ENCODE data around the gene ACTRT2.

The ACTRT2 gene

GRCh38 chr1:3033040-3033789, 11.9 kb downstream of the ACTRT2 start:
- DNase-seq, result no peak

- no peak for DNase-seq
These were observed 12.5 kb downstream of the ACTRT2 start for GRCh38 chr1:3033790-3034090.

- DNase-seq, result no peak
These were observed 12.9 kb downstream of the ACTRT2 start for GRCh38 chr1:3034162-3034561.

GRCh38 chr1:3034728-3035562, 13.7 kb downstream of the ACTRT2 start:
- no peak for DNase-seq

GRCh38 chr1:3035563-3036446, 14.5 kb downstream of the ACTRT2 start:
- DNase-seq, result no peak

GRCh38 chr1:3036447-3037280, 15.4 kb downstream of the ACTRT2 start:
- DNase-seq, result no peak

- DNase-seq, result no peak
These were observed 16.2 kb downstream of the ACTRT2 start for GRCh38 chr1:3037281-3038040.

GRCh38 chr1:3038113-3038551, 16.9 kb downstream of the ACTRT2 start:
- DNase-seq, result no peak

- no peak for DNase-seq
These were observed 17.4 kb downstream of the ACTRT2 start for GRCh38 chr1:3038571-3039181.

GRCh38 chr1:3040004-3040403, 18.7 kb downstream of the ACTRT2 start:
- DNase-seq, result no peak

GRCh38 chr1:3042481-3042880, 21.2 kb downstream of the ACTRT2 start:
- DNase-seq, result no peak

- no peak for DNase-seq
These were observed 27.9 kb downstream of the ACTRT2 start for GRCh38 chr1:3049164-3049563.

GRCh38 chr1:3049905-3050304, 28.6 kb downstream of the ACTRT2 start:
- peak; percentile 36 for DNase-seq

GRCh38 chr1:3050603-3051002, 29.3 kb downstream of the ACTRT2 start:
- peak; percentile 14 for DNase-seq

GRCh38 chr1:3051270-3052268, 30.3 kb downstream of the ACTRT2 start:
- peak; percentile 3 for DNase-seq

GRCh38 chr1:3052501-3052900, 31.2 kb downstream of the ACTRT2 start:
- DNase-seq, result peak; percentile 26

- DNase-seq, result peak; percentile 29
These were observed 32.2 kb downstream of the ACTRT2 start for GRCh38 chr1:3053366-3053980.

GRCh38 chr1:3053986-3054385, 32.7 kb downstream of the ACTRT2 start:
- DNase-seq, result peak; percentile 21

GRCh38 chr1:3054474-3054873, 33.2 kb downstream of the ACTRT2 start:
- peak; percentile 43 for DNase-seq

All from islet precursor cell (in vitro differentiated cells).